ENCODE measurements around the gene ZNF385B.

ZNF385B gene

DNA sequence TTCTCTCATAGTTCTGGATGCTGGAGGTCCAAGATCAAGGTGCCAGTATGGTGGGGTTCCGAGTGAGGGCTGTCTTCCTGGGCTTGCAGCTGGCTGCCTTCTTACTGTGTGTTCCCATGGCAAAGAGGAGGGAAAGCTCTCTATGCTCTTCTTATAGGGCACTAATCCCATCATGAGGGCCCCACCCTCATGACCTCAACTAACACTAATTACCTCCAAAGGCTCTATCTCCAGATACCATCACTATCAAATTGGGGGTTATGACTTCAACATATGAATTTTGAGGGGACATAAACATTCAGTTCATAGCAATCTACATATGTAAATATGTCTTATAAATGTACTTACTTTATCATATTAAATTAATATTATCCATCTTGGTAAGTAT lies 322.3 kb downstream of the ZNF385B start:
- DNase-seq: no peak

DNA sequence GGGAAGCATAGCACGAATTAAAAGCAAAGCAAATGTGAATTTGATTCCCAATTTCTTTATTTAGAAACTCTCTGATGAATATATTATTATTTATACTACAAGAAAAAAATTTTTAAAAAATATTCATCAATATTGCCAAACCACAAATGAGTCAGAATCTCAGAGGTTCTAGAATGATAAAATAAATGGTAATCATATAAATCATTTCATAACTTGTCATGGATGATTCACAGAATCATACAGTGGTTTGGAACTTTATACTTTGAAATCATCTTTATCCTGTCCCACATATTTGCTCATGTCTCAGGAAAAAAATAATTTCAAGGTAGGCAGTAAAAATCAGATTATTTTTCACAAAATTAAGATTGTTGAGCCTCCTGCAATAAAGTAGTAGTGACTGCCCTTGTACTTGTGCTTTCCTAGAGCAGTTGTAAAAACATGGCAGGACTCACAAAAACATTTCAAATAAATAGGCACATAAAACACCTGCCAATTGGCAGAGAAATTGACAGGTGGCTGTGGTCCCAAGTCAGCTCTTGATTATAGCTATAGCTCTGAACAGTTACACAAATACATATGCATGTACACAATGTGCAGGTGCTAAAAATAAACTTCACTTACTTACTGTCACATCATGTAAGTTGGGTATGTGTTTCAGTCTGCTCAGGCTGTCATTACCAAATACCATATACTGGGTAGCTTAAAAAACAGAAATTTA lies 322.8 kb downstream of the ZNF385B start:
- DNase-seq: peak; percentile 11

GRCh38 chr2:179536185-179536584 lies 325.2 kb downstream of the ZNF385B start:
- no peak for DNase-seq

GRCh38 chr2:179533875-179534274 lies 327.5 kb downstream of the ZNF385B start:
- no peak for DNase-seq

DNA sequence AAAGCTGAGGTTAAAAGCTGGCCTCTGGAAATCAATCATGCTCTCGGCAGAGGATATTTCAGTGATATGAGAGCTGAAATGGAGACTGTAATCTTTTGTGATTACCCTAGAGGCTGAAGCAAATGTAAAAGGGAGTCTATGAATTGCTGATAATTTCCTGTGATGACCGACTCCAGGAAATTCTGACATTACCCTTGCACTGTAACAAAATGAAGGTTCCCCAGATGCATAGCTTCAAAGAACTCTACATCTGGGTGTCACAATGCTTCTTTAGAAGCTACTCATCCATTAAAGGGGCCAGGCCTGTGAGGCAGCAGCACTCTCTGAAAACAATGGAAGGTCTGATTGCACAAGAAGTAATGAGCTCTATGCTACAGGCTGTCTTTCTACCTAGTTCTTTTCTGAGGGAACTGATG lies 328.5 kb downstream of the ZNF385B start:
- no peak for DNase-seq

GRCh38 chr2:179528576-179529069 lies 332.8 kb downstream of the ZNF385B start:
- no peak for DNase-seq

- no peak for DNase-seq
Measured at GRCh38 chr2:179525340-179525739, 336.1 kb downstream of the ZNF385B start.

- DNase-seq: no peak
Measured at GRCh38 chr2:179524809-179525339, 336.5 kb downstream of the ZNF385B start.

- DNase-seq: no peak
Measured at GRCh38 chr2:179521944-179522343, 339.5 kb downstream of the ZNF385B start.

- no peak for DNase-seq
Measured at GRCh38 chr2:179518830-179519229, 342.6 kb downstream of the ZNF385B start.

DNA sequence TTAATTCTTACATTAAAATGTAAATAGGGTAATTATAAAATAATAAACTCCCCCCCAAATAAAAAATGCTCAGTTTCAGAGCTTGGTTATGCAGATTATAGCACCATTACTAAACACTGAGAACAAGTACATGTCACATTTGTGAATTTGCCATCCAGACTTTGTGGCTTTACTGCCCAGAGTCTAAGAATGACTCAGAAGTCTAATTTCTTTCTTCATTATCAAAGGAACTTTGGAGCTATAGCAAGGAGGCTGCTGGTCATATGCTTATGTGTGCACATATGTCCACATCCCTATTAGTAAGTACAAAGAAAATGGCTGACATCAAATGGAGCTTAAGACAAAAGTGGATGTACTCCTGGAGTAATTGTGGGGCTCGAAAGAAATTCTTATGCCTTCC lies 348.2 kb downstream of the ZNF385B start:
- no peak for DNase-seq

GRCh38 chr2:179512281-179513035 lies 349.0 kb downstream of the ZNF385B start:
- no peak for DNase-seq

- DNase-seq: no peak
Measured at GRCh38 chr2:179511105-179511789, 350.2 kb downstream of the ZNF385B start.

- DNase-seq: no peak
Measured at GRCh38 chr2:179495315-179495714, 366.1 kb downstream of the ZNF385B start.

DNA sequence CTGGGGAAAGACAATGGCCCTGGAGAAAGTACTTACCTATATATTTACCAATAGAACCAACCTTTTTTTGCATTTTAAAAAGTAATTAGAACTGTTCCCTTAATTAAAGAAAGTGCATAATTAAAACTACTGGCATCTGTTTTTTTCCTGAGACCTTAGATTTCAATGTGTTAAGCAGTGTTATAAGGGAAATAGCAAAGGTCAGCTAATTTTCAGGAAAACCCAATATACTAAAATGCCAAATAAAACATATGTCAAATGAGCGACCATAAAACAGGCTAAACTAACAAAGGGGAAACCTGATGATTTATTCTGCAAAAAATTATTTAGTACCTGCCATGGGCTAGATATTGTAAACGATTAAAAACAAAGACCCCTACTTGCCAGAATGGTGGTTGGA lies 372.8 kb downstream of the ZNF385B start:
- DNase-seq: no peak

GRCh38 chr2:179487010-179487731 lies 374.2 kb downstream of the ZNF385B start:
- DNase-seq: no peak

- no peak for DNase-seq
Measured at GRCh38 chr2:179483131-179483530, 378.3 kb downstream of the ZNF385B start.

DNA sequence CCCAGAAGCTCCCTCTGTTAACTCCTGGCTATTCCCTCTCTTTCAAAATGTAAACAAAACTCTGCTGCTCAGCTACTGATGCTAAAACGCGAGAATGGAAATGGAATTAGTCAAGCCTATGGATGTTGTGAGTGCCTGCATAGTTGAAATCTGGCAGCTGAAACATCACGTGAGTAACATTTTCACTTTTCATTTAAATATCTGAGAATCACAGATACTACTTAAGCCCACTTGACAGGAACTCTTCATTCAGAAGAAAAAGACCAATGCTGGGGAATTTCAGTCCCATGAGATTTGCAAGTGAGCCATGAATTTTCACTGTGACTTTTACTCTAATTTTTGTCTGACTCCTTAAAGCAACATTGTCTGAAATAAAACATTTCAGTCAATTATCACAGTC lies 381.5 kb downstream of the ZNF385B start:
- no peak for DNase-seq

GRCh38 chr2:179478771-179479170 lies 382.6 kb downstream of the ZNF385B start:
- DNase-seq: no peak

DNA sequence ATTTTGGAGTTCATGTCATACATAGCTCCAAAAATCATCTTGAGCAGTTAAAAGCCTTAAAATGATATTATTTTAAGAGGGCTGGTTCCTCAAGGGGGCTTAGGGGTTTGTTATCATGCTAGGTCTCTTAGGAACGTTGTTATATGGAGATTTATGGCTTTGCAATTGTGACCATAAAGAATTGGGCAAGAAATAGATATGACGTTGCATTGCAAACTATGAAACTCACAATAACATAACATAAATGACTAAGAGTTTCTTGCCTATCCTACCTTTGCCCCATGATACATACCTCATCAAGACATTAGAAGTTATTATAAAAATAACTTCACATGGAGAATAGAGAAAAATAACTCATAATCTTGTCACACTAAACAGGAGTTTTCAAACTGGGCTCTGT lies 390.4 kb downstream of the ZNF385B start:
- DNase-seq: no peak

GRCh38 chr2:179470089-179470488 lies 391.3 kb downstream of the ZNF385B start:
- no peak for DNase-seq

GRCh38 chr2:179467960-179468359 lies 393.5 kb downstream of the ZNF385B start:
- no peak for DNase-seq

GRCh38 chr2:179467111-179467510 lies 394.3 kb downstream of the ZNF385B start:
- no peak for DNase-seq
